HEK293 (cell line): ENCODE results near the gene MCRIP1.

ENCODE experiments used
- CTCF ChIA-PET: fragments of 350-600 bp; formaldehyde crosslinking; extraction: SDS; loops from one replicate; lab custom pipeline; 2021; ENCODE audit warnings: antibody characterized with exemption; lab: Yijun Ruan, JAX
- POLR2A ChIA-PET: fragments of 300-600 bp; formaldehyde crosslinking; extraction: SDS; loops from one replicate; lab custom pipeline; 2020; ENCODE audit warnings: antibody characterized with exemption, inconsistent platforms; lab: Yijun Ruan, JAX
- H3K27ac ChIP-seq: fragments of 200-500 bp; sonication (Bioruptor generic); 2 replicates; pipeline ENCODE4 v1.5.1; 2014; ENCODE audit warnings: low read depth, low read length, control low read depth, inconsistent platforms; ENCODE audit errors: extremely low read depth
- H3K36me3 ChIP-seq, 2 experiments: fragments of 200-500 bp in 1 of 2; sonication (Bioruptor generic) in 1 of 2; 1 replicate in 1 of 2; 2 replicates in 1 of 2; pipeline ENCODE4 v1.5.1; 2014 to 2017; ENCODE audit warnings: inconsistent platforms in 2 of 2, low read length in 2 of 2; ENCODE audit not compliant: control insufficient read depth in 2 of 2, insufficient read depth in 1 of 2
- H3K4me1 ChIP-seq: fragments of 200-500 bp; sonication (Bioruptor generic); 2 replicates; pipeline ENCODE4 v1.5.1; 2014; ENCODE audit warnings: mild to moderate bottlenecking, low read length, inconsistent platforms; ENCODE audit not compliant: control insufficient read depth, insufficient read depth
- H3K4me3 ChIP-seq: 2 replicates; pipeline ENCODE4 v1.5.1; 2011; ENCODE audit warnings: low read depth, mild to moderate bottlenecking, control low read depth, low read length, moderate library complexity
- H3K9me3 ChIP-seq: fragments of 200-500 bp; sonication (Bioruptor generic); 2 replicates; pipeline ENCODE4 v1.5.1; 2014; ENCODE audit warnings: low read depth, low read length, inconsistent platforms; ENCODE audit not compliant: control insufficient read depth, insufficient read depth
- MYNN ChIP-seq: fragments of 450-650 bp; formaldehyde crosslinking; IDR thresholded peaks from 2 replicates; pipeline ENCODE4 v1.5.1; 2016; ENCODE audit warnings: missing biosample characterization, missing genetic modification characterization, borderline replicate concordance
- SCRT1 ChIP-seq: fragments of 450-650 bp; formaldehyde crosslinking; IDR thresholded peaks from 2 replicates; pipeline ENCODE4 v1.5.1; 2016; ENCODE audit warnings: missing biosample characterization, missing genetic modification characterization, borderline replicate concordance
- WT1 ChIP-seq: fragments of 450-650 bp; formaldehyde crosslinking; IDR thresholded peaks from 2 replicates; pipeline ENCODE4 v1.5.1; 2016; ENCODE audit warnings: missing biosample characterization, missing genetic modification characterization
- ZNF280C ChIP-seq: fragments of 450-650 bp; formaldehyde crosslinking; IDR thresholded peaks from 2 replicates; pipeline ENCODE4 v1.5.1; 2016; ENCODE audit warnings: missing biosample characterization, missing genetic modification characterization
- ZNF335 ChIP-seq: fragments of 450-650 bp; formaldehyde crosslinking; conservative IDR thresholded peaks from 2 replicates; pipeline ENCODE4 v1.5.1; 2016; ENCODE audit warnings: missing biosample characterization, missing genetic modification characterization
- ZNF48 ChIP-seq: fragments of 450-650 bp; formaldehyde crosslinking; IDR thresholded peaks from 2 replicates; pipeline ENCODE4 v1.5.1; 2016; ENCODE audit warnings: missing biosample characterization, missing genetic modification characterization
- ZNF488 ChIP-seq: fragments of 450-650 bp; formaldehyde crosslinking; IDR thresholded peaks from 2 replicates; pipeline ENCODE4 v1.5.1; 2016; ENCODE audit warnings: missing biosample characterization, missing genetic modification characterization
- ZNF514 ChIP-seq: fragments of 450-650 bp; formaldehyde crosslinking; IDR thresholded peaks from 2 replicates; pipeline ENCODE4 v1.5.1; 2016; ENCODE audit warnings: missing biosample characterization, missing genetic modification characterization
- ZNF558 ChIP-seq: fragments of 450-650 bp; formaldehyde crosslinking; IDR thresholded peaks from 2 replicates; pipeline ENCODE4 v1.5.1; 2016; ENCODE audit warnings: missing biosample characterization, missing genetic modification characterization
- ZNF560 ChIP-seq: fragments of 450-650 bp; formaldehyde crosslinking; IDR thresholded peaks from 2 replicates; pipeline ENCODE4 v1.5.1; 2017; ENCODE audit warnings: missing biosample characterization, missing genetic modification characterization, borderline replicate concordance
- ZNF600 ChIP-seq: fragments of 450-650 bp; formaldehyde crosslinking; IDR thresholded peaks from 2 replicates; pipeline ENCODE4 v1.5.1; 2016; ENCODE audit warnings: missing biosample characterization, missing genetic modification characterization
- ZNF654 ChIP-seq: fragments of 450-650 bp; formaldehyde crosslinking; IDR thresholded peaks from 2 replicates; pipeline ENCODE4 v1.5.1; 2016; ENCODE audit warnings: low read depth, missing biosample characterization, missing genetic modification characterization
- ZNF660 ChIP-seq: fragments of 450-650 bp; IDR thresholded peaks from 2 replicates; pipeline ENCODE4 v1.5.1; 2018; ENCODE audit warnings: missing biosample characterization, mild to moderate bottlenecking, missing genetic modification characterization
- ZNF76 ChIP-seq: fragments of 450-650 bp; formaldehyde crosslinking; IDR thresholded peaks from 2 replicates; pipeline ENCODE4; 2016; ENCODE audit warnings: low read depth, missing biosample characterization, missing genetic modification characterization, borderline replicate concordance
- ZSCAN18 ChIP-seq: fragments of 450-650 bp; formaldehyde crosslinking; IDR thresholded peaks from 2 replicates; pipeline ENCODE4 v1.5.1; 2016; ENCODE audit warnings: missing biosample characterization, missing genetic modification characterization
- ZSCAN23 ChIP-seq: fragments of 450-650 bp; formaldehyde crosslinking; IDR thresholded peaks from 2 replicates; pipeline ENCODE4 v1.5.1; 2016; ENCODE audit warnings: missing biosample characterization, missing genetic modification characterization

The MCRIP1 gene

GRCh38 chr17:81845881-81846742 lies 13.0 kb upstream of the MCRIP1 start (continued):
- no peak for TF ChIP-seq ZNF76 (tag by site-specific recombination)
- TF ChIP-seq ZSCAN23: no peak

- no peak overlapping the region for H3K27ac ChIP-seq
- peaks cover 29 to 67% of the 10 kb centered on the region in 2 experiments for H3K36me3 ChIP-seq
- ChIA-PET POLR2A (interaction anchor here (0.5 to 1.3 kb wide), 4 partner anchors 11 to 278 kb away, joined by 3 read pairs; partner anchors contain the start of gene MCRIP1), CTCF (no interaction called here)
- no peak overlapping the region for H3K4me3 ChIP-seq
- no peaks in the 10 kb centered on the region for H3K4me1 ChIP-seq
- 0 out of 2 replicates have a peak, but pooled peaks have one; percentile 21 for TF ChIP-seq ZNF600 (tag by site-specific recombination)
- no peak for TF ChIP-seq ZNF48
- TF ChIP-seq, all 188 proteins: peak for 1
- H3K9me3 ChIP-seq: no peaks in the 10 kb centered on the region
Measured at GRCh38 chr17:81845361-81845760, 12.3 kb upstream of the MCRIP1 start.

GRCh38 chr17:81844887-81845286 lies 11.8 kb upstream of the MCRIP1 start:
- no peaks in the 10 kb centered on the region for H3K4me1 ChIP-seq
- ChIA-PET POLR2A (interaction anchor here (0.5 to 1.3 kb wide), 3 partner anchors 12 to 277 kb away, joined by 3 read pairs; partner anchors contain the start of gene MCRIP1), CTCF (no interaction called here)
- H3K4me3 ChIP-seq: no peak overlapping the region
- TF ChIP-seq ZNF600 (tag by site-specific recombination) (no peak), ZNF558 (no peak), ZNF335 (tag by site-specific recombination) (no peak), WT1 (tag by site-specific recombination) (no peak), ZNF654 (tag by site-specific recombination) (no peak), ZNF514 (no peak), ZNF660 (tag by site-specific recombination) (no peak), ZSCAN23 (no peak), ZNF560 (tag by site-specific recombination) (no peak), ZSCAN18 (no peak), ZNF488 (no peak), ZNF280C (no peak), MYNN (tag by site-specific recombination) (no peak), SCRT1 (no peak)
- H3K9me3 ChIP-seq: no peaks in the 10 kb centered on the region
- H3K27ac ChIP-seq: no peak overlapping the region
- H3K36me3 ChIP-seq: peaks cover 24 to 67% of the 10 kb centered on the region in 2 experiments
